Measurements from ENCODE around the gene COPA. TPM values are rescaled to one million over a fixed set of nuclear protein-coding genes. Genes with fewer than 3 reads are reported as not detected.

COPA gene
- total and polyA plus RNA-seq, 12 donors, result 58.4 to 209 (median 134) TPM

- H3K36me3 ChIP-seq (replicated peaks in 1 of 2), result no peaks in the 10 kb centered on the region
- H3K4me1 ChIP-seq (replicated peaks in 1 of 2), result peaks cover 0 to 8% of the 10 kb centered on the region in 2 donors
- H3K9me3 ChIP-seq (replicated peaks in 1 of 3), result no peaks in the 10 kb centered on the region
- no peak overlapping the region for H3K4me3 ChIP-seq
- TF ChIP-seq, protein P1, sequence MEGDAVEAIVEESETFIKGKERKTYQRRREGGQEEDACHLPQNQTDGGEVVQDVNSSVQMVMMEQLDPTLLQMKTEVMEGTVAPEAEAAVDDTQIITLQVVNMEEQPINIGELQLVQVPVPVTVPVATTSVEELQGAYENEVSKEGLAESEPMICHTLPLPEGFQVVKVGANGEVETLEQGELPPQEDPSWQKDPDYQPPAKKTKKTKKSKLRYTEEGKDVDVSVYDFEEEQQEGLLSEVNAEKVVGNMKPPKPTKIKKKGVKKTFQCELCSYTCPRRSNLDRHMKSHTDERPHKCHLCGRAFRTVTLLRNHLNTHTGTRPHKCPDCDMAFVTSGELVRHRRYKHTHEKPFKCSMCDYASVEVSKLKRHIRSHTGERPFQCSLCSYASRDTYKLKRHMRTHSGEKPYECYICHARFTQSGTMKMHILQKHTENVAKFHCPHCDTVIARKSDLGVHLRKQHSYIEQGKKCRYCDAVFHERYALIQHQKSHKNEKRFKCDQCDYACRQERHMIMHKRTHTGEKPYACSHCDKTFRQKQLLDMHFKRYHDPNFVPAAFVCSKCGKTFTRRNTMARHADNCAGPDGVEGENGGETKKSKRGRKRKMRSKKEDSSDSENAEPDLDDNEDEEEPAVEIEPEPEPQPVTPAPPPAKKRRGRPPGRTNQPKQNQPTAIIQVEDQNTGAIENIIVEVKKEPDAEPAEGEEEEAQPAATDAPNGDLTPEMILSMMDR (IDR thresholded peaks at IDR 0.05), result no peak
- TF ChIP-seq POLR2A (IDR thresholded peaks at IDR 0.05), result no peak
- H3K27ac ChIP-seq, result no peak overlapping the region
- 74 to 80% (median 77%) methylated on average over 4 of the region's 4 CpGs for WGBS, 4 donors
- peaks cover 13% of the 10 kb centered on the region for H3K27me3 ChIP-seq
- intact Hi-C loops (cut with DNase I), result loop anchor here (5.0 to 10.0 kb wide), 2 partner anchors 177 to 279 kb away; partner anchors contain the start of gene CASQ1 (in 2 of the 2)
- no peak for DNase-seq
Observed at GRCh38 chr1:160371756-160372155, 28.7 kb upstream of the COPA start.

- no peak for DNase-seq
- intact Hi-C loops (cut with DNase I), result loop anchor here (5.0 to 10.0 kb wide), 2 partner anchors 176 to 279 kb away; partner anchors contain the start of gene CASQ1 (in 2 of the 2)
- peaks cover 0 to 6% of the 10 kb centered on the region in 2 donors for H3K4me1 ChIP-seq (replicated peaks in 1 of 2)
- no peaks in the 10 kb centered on the region for H3K9me3 ChIP-seq (replicated peaks in 1 of 3)
- H3K4me3 ChIP-seq, result no peak overlapping the region
- no peaks in the 10 kb centered on the region for H3K36me3 ChIP-seq (replicated peaks in 1 of 2)
- no peak for TF ChIP-seq POLR2A (IDR thresholded peaks at IDR 0.05)
- TF ChIP-seq, protein P1 (IDR thresholded peaks at IDR 0.05), result no peak
- no peak overlapping the region for H3K27ac ChIP-seq
- peaks cover 13% of the 10 kb centered on the region for H3K27me3 ChIP-seq
Observed at GRCh38 chr1:160371346-160371631, 28.2 kb upstream of the COPA start.

DNA sequence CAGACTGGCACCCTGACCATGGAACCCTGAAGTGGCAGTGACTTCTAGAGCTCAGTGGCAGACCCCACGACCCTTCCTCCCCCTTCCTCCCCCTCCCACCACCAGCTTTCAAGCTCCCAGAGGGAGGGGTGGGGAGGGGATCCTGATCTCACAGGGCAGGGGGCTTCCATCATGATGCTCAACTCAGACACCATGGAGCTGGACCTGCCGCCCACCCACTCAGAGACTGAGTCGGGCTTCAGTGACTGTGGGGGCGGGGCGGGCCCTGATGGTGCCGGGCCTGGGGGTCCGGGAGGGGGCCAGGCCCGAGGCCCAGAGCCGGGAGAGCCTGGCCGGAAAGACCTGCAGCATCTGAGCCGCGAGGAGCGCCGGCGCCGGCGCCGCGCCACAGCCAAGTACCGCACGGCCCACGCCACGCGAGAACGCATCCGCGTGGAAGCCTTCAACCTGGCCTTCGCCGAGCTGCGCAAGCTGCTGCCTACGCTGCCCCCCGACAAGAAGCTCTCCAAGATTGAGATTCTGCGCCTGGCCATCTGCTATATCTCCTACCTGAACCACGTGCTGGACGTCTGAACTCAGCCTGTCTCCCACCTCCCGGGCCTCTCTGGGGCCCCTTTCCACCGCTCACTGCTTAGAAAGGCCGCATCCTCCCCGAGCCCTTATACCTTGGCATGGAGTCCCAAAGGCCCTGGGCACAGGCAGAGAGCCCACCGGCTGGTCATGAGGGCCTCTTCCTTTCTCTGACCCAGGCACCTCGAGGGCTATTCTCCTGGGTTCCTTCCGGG, 27.7 kb upstream of the COPA start:
- TF ChIP-seq, protein P1 (IDR thresholded peaks at IDR 0.05), result no peak
- no peak for TF ChIP-seq POLR2A (IDR thresholded peaks at IDR 0.05)
- H3K4me3 ChIP-seq, result no peak overlapping the region
- intact Hi-C loops (cut with DNase I), result loop anchor here (5.0 to 10.0 kb wide), 2 partner anchors 176 to 278 kb away; partner anchors contain the start of gene CASQ1 (in 2 of the 2)
- 58 to 74% (median 70%) methylated on average over 23 to 42 of the region's 42 CpGs for WGBS, 4 donors
- H3K36me3 ChIP-seq (replicated peaks in 1 of 2), result no peaks in the 10 kb centered on the region
- H3K27me3 ChIP-seq, result peaks cover 13% of the 10 kb centered on the region
- H3K27ac ChIP-seq, result no peak overlapping the region
- no peak for DNase-seq
- H3K4me1 ChIP-seq (replicated peaks in 1 of 2), result peaks cover 0 to under 1% of the 10 kb centered on the region in 2 donors
- no peaks in the 10 kb centered on the region for H3K9me3 ChIP-seq (replicated peaks in 1 of 3)

DNA sequence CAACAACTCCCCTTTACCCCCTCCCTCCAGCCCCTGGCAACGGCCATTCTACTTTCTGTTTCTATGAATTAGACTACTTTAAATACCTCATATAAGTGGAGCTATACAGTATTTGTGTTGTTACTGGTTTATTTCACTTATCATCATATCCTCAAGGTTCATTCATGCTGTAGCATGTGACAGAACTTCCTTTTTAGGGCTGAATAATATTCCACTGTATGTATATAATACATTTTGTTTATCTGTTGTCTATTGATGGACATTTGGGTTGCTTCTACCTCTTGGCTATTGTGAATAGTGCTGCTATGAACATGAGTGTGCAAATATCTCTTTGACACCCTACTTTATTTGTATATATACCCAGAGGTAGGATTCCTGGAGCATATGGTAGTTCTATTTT, 26.0 kb upstream of the COPA start:
- Histone ChIP-seq H3K36me3 (replicated peaks in 1 of 2) (no peaks in the 10 kb centered on the region), H3K4me3 (no peak overlapping the region), H3K9me3 (replicated peaks in 1 of 3) (no peaks in the 10 kb centered on the region), H3K27me3 (peaks cover 13% of the 10 kb centered on the region), H3K27ac (no peak overlapping the region), H3K4me1 (replicated peaks in 1 of 2) (no peaks in the 10 kb centered on the region)
- no peak for TF ChIP-seq POLR2A (IDR thresholded peaks at IDR 0.05)
- no peak for DNase-seq
- 78 to 94% (median 82%) methylated on average over 1 of the region's 1 CpG for WGBS, 4 donors
- intact Hi-C loops (cut with DNase I), result no loop called here
